ENCODE results near the gene ACOX3. TPM values are rescaled to one million over a fixed set of nuclear protein-coding genes. Genes with fewer than 3 reads are reported as not detected.
"Not testable (repeated sequence)": the region's sequence is repeated elsewhere in the genome, so short reads cannot be mapped to it uniquely, and the experiment has no call there.

Gene ACOX3
- total and polyA plus RNA-seq, 8 donors, result 13.5 to 45.5 (median 32.8) TPM

GRCh38 chr4:8387194-8387593 lies 53.3 kb downstream of the ACOX3 start:
- Histone ChIP-seq H3K4me1 (peaks cover 0 to 15% (median 6%) of the 10 kb centered on the region in 4 donors), H3K9me3 (no peaks in the 10 kb centered on the region), H3K27me3 (no peaks in the 10 kb centered on the region), H3K36me3 (peaks cover 33 to 91% (median 87%) of the 10 kb centered on the region in 4 donors), H3K4me3 (no peak overlapping the region), H3K27ac (no peak overlapping the region)
- intact Hi-C loops (cut with DNase I; ENCODE audit: low total_unique reads), result no loop called here
- WGBS, 5 donors, result 93 to 97% (median 95%) methylated on average over 12 to 22 of the region's 22 CpGs
- TF ChIP-seq POLR2A (IDR thresholded peaks at IDR 0.05), result no peak
- TF ChIP-seq POLR2AphosphoS5 (IDR thresholded peaks at IDR 0.05), result no peak
- no peak for TF ChIP-seq CTCF (IDR thresholded peaks at IDR 0.05)
- no peak for DNase-seq

GRCh38 chr4:8386731-8387130 lies 53.8 kb downstream of the ACOX3 start:
- Histone ChIP-seq H3K4me1 (peaks cover 0 to 12% (median 4%) of the 10 kb centered on the region in 4 donors), H3K27me3 (no peaks in the 10 kb centered on the region), H3K27ac (no peak overlapping the region), H3K4me3 (no peak overlapping the region), H3K9me3 (no peaks in the 10 kb centered on the region), H3K36me3 (peaks cover 33 to 91% (median 84%) of the 10 kb centered on the region in 4 donors)
- no peak for DNase-seq
- TF ChIP-seq EP300 (IDR thresholded peaks at IDR 0.05), result no peak
- TF ChIP-seq POLR2AphosphoS5 (IDR thresholded peaks at IDR 0.05), result no peak
- no peak for TF ChIP-seq CTCF (IDR thresholded peaks at IDR 0.05)
- no peak for TF ChIP-seq POLR2A (IDR thresholded peaks at IDR 0.05)
- WGBS, 5 donors, result 91 to 96% (median 95%) methylated on average over 22 to 24 of the region's 24 CpGs
- intact Hi-C loops (cut with DNase I; ENCODE audit: low total_unique reads), result no loop called here

- H3K4me3 ChIP-seq; DNase-seq; intact Hi-C loops (cut with DNase I; ENCODE audit: low total_unique reads); H3K4me1 ChIP-seq; H3K9me3 ChIP-seq; H3K27me3 ChIP-seq; H3K27ac ChIP-seq: not testable (repeated sequence)
- 88 to 95% (median 92%) methylated on average over 12 to 13 of the region's 13 CpGs for WGBS, 5 donors
- H3K36me3 ChIP-seq, result peaks cover 33 to 91% (median 84%) of the 10 kb centered on the region in 4 donors
These were observed 54.4 kb downstream of the ACOX3 start for GRCh38 chr4:8386131-8386530.

GRCh38 chr4:8385611-8386010 lies 54.9 kb downstream of the ACOX3 start:
- H3K36me3 ChIP-seq, result peaks cover 33 to 92% (median 84%) of the 10 kb centered on the region in 4 donors
- H3K4me3 ChIP-seq, result no peak overlapping the region
- 91 to 96% (median 94%) methylated on average over 11 of the region's 11 CpGs for WGBS, 5 donors
- no peak for DNase-seq
- TF ChIP-seq POLR2AphosphoS5 (IDR thresholded peaks at IDR 0.05) (no peak), CTCF (IDR thresholded peaks at IDR 0.05) (no peak), EP300 (IDR thresholded peaks at IDR 0.05) (no peak), POLR2A (IDR thresholded peaks at IDR 0.05) (no peak)
- H3K4me1 ChIP-seq, result peaks cover 0 to 6% (median 0%) of the 10 kb centered on the region in 4 donors
- H3K27me3 ChIP-seq, result no peaks in the 10 kb centered on the region
- no peak overlapping the region for H3K27ac ChIP-seq
- intact Hi-C loops (cut with DNase I; ENCODE audit: low total_unique reads), result no loop called here
- H3K9me3 ChIP-seq, result no peaks in the 10 kb centered on the region

GRCh38 chr4:8385106-8385505 lies 55.4 kb downstream of the ACOX3 start:
- no peak for TF ChIP-seq EP300 (IDR thresholded peaks at IDR 0.05)
- WGBS, 5 donors, result 70 to 77% (median 72%) methylated on average over 8 to 9 of the region's 9 CpGs
- Histone ChIP-seq H3K4me3 (no peak overlapping the region), H3K4me1 (peaks cover 0 to 6% (median 0%) of the 10 kb centered on the region in 4 donors), H3K27me3 (no peaks in the 10 kb centered on the region), H3K36me3 (peaks cover 33 to 92% (median 84%) of the 10 kb centered on the region in 4 donors), H3K9me3 (no peaks in the 10 kb centered on the region), H3K27ac (no peak overlapping the region)
- intact Hi-C loops (cut with DNase I; ENCODE audit: low total_unique reads), result no loop called here
- no peak for DNase-seq

All from stomach (tissue), 9 donors.